Bone marrow (tissue), 2 donors: Measurements from ENCODE around the gene SMCO4.
"Not testable (repeated sequence)": the region's sequence is repeated elsewhere in the genome, so short reads cannot be mapped to it uniquely, and the experiment has no call there.

ENCODE experiments used
- DNase-seq, 2 donors: peaks; one replicate each; lab custom pipeline; 2025; lab: John Stamatoyannopoulos, UW

SMCO4 gene

DNA sequence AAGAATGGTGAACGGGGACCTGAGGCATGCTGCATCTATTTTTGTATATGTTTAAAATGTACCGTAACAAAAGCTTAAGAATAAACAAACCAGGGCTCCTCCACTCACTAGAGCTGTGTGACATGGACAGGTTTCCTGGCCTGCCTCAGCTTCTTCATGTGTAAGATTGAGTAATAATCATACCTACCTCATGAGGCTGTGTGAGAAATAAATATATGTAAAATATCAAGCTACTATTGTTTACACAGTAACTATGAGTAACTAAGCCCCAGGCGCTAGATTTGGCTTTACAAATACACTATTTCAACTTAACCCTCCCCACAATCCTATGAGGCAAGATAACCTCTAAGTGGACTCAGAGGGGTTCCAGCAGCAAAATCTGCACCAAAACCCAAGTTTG, 66.4 kb downstream of the SMCO4 start:
- DNase-seq: no peak

DNA sequence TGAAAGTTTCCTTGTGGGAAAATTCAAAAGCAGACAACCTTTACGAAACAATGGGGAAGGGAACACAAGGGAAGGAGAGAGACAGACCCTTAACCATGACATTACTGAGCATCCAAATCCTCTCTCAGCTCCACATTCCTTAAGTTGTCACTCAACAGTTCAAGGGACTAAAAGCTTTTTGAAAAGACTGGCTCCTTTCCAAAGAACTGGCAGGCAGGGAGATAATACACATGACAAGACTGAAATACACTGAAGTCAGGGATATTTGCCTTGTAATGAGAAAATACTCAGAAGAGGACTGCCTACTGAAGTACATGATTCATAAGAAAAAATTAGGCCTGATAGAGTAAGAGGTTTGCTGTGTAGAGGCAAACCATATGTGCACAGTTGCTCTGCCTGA, 69.1 kb downstream of the SMCO4 start:
- no peak for DNase-seq

- DNase-seq: no peak
Observed at GRCh38 chr11:93468290-93468689, 74.9 kb downstream of the SMCO4 start.

DNA sequence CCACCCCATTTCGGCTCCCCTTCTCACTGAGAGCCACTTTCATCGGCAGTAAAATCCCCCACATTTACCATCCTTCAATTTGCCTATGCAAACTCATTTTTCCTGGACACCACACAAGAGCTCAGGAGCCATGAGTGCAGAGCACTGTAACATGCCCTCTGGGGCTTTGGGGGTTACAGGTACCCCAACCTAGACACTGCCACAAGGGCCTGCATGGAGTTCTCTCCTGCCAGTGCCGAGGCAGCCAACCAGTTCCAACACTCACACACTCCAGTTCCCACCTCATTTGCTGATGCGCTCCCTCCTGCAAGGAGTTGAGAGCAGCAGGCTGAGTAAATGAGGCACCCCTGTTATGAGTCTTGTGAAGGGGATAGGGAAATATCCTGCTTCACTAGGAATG, 76.1 kb downstream of the SMCO4 start:
- no peak for DNase-seq

DNA sequence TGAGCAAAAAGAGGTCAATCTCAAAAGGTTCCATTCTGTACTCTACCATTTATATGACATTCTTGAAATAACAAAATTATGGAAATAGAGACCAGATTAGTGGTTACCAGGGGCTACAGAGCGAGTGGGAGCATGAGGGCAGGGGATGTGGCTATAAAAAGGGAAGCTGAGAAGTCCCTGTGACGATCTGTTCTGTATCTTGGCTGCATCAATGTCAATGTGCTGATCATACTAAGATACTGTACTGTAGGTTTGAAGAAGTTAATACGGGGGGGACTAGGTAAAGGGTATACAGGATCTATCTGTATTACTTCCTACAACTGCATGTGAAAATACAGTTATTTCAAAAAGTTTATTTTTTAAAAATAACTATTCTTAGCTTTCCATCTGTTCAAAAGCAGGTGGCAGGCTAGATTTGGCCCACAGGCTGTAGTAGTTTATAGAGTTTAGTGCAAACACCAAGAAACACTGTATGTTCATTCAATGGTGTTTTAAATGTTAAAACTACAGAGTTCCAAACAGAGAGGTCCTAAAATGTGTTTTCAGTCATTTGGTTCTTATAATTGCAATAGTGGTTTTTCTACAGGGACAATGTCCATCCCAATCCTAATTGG, 78.2 kb downstream of the SMCO4 start:
- DNase-seq: no peak

DNA sequence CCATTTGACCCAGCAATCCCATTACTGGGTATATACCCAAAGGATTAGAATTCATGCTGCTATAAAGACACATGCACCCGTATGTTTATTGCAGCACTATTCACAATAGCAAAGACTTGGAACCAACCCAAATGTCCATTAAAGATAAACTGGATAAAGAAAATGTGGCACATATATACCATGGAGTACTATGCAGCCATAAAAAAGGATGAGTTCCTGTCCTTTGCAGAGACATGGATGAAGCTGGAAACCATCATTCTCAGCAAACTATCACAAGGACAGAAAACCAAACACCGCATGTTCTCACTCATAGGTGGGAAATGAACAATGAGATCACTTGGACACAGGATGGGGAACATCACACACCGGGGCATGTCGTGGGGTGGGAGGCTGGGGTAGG, 79.5 kb downstream of the SMCO4 start:
- not testable (repeated sequence) for DNase-seq

DNA sequence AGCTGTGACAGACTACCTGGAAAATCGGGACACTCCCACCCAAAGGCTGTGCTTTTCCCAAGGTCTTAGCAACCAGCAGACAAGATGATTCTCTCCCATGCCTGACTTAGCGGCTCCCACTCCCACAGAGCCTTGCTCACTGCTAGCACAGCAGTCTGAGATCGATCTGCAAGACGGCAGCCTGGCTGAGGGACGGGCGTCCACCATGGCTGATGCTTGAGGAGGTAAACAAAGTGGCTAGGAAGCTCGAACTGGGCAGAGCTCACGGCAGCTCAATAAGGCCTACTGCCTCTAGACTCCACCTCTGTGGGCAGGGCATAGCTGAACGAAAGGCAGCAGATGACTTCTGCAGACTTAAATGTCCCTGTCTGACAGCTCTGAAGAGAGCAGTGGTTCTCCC, 84.9 kb downstream of the SMCO4 start:
- DNase-seq: no peak

- DNase-seq: no peak
Observed at GRCh38 chr11:93444617-93445073, 98.5 kb downstream of the SMCO4 start.

DNA sequence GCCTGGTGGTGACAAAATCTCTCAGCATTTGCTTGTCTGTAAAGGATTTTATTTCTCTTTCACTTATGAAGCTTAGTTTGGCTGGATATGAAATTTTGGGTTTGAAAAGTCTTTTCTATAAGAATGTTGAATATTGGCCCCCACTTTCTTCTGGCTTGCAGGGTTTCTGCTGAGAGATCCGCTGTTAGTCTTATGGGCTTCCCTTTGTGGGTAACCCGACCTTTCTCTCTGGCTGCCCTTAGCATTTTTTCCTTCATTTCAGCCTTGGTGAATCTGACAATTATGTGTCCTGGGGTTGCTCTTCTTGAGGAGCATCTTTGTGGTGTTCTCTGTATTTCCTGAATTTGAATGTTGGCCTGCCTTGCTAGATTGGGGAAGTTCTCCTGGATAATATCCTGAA, 100.0 kb downstream of the SMCO4 start:
- not testable (repeated sequence) for DNase-seq

GRCh38 chr11:93432247-93432646, 110.9 kb downstream of the SMCO4 start:
- no peak for DNase-seq
